Spleen (tissue), 11 donors: ENCODE measurements around the gene TAX1BP1. TPM values are rescaled to one million over a fixed set of nuclear protein-coding genes. Genes with fewer than 3 reads are reported as not detected.
A peak's percentile ranks its signal among the peaks of the same experiment; 100 is the strongest.

Source experiments
- DNase-seq: peaks from one replicate; pipeline ENCODE4 v3.0.0-alpha.2; 2020
- H3K27ac ChIP-seq, 8 donors: fragments of 200-600 bp; sonication (generic) in 7 of 8; 1 replicate in 4 of 8; 2 replicates in 4 of 8; pipeline versions ENCODE4 v1.5.0 to v1.8.0; 2016 to 2021; ENCODE audit warnings: inconsistent platforms in 4 of 8, mild to moderate bottlenecking in 4 of 8, moderate library complexity in 1 of 8
- H3K27me3 ChIP-seq, 7 donors: fragments of 200-600 bp; sonication (generic) in 6 of 7; replicated peaks in 1 of 7; 1 replicate in 4 of 7; 2 replicates in 3 of 7; pipeline versions ENCODE4 v1.5.0 to v1.8.0; 2016 to 2021; ENCODE audit warnings: inconsistent platforms in 3 of 7, mild to moderate bottlenecking in 1 of 7
- H3K36me3 ChIP-seq, 6 donors: fragments of 200-600 bp; sonication (generic) in 5 of 6; 1 replicate in 4 of 6; 2 replicates in 2 of 6; pipeline versions ENCODE4 v1.5.0 to v1.8.0; 2016 to 2021; ENCODE audit warnings: inconsistent platforms in 2 of 6
- H3K4me1 ChIP-seq, 6 donors: fragments of 200-600 bp; sonication (generic) in 5 of 6; 1 replicate in 3 of 6; 2 replicates in 3 of 6; pipeline versions ENCODE4 v1.5.0 to v1.8.0; 2016 to 2021; ENCODE audit warnings: inconsistent platforms in 3 of 6
- H3K4me3 ChIP-seq, 8 donors: fragments of 200-600 bp; sonication (generic) in 7 of 8; 1 replicate in 4 of 8; 2 replicates in 4 of 8; pipeline versions ENCODE4 v1.5.0 to v1.8.0; 2016 to 2021; ENCODE audit warnings: inconsistent platforms in 4 of 8, mild to moderate bottlenecking in 4 of 8, moderate library complexity in 2 of 8
- H3K9me3 ChIP-seq, 8 donors: fragments of 200-600 bp; sonication (generic) in 7 of 8; 1 replicate in 4 of 8; 2 replicates in 4 of 8; pipeline versions ENCODE4 v1.5.0 to v1.8.0; 2016 to 2021; ENCODE audit warnings: inconsistent platforms in 4 of 8
- CTCF ChIP-seq, 11 experiments: fragments of 200-600 bp in 7 of 11; fragments of 450-650 bp in 4 of 11; sonication (generic) in 4 of 11; IDR thresholded peaks in 8 of 11; conservative IDR thresholded peaks in 3 of 11; 1 replicate in 7 of 11; 2 replicates in 4 of 11; pipeline versions ENCODE4 v1.4.0 to v1.8.0; 2016 to 2021; ENCODE audit warnings: antibody characterized with exemption in 11 of 11, inconsistent platforms in 4 of 11, mild to moderate bottlenecking in 1 of 11
- POLR2A ChIP-seq, 3 donors: fragments of 450-650 bp; IDR thresholded peaks; one replicate each; pipeline ENCODE4 v1.5.1; 2017; ENCODE audit warnings: antibody characterized with exemption in 3 of 3, mild to moderate bottlenecking in 1 of 3
- POLR2AphosphoS5 ChIP-seq, 3 donors: sonication (generic); formaldehyde crosslinking; IDR thresholded peaks; one replicate each; pipeline ENCODE4 v1.5.1; 2017; ENCODE audit warnings: antibody characterized with exemption in 3 of 3
- WGBS, 5 donors: extraction: QIAGEN DNeasy Blood & Tissue Kit in 3 of 5; methylation state at CpG; one replicate each; pipeline versions ENCODE4 v1.1.5 to v1.1.7; 2013 to 2018; 5-methylcytosine and 5-hydroxymethylcytosine counted together
- intact Hi-C: fragments of 100-400 bp; cut with DNase I; formaldehyde crosslinking; loops from one replicate; pipeline ENCODE4 v1.15.0; 2023; ENCODE audit warnings: low total_unique reads
- polyA plus RNA-seq, 3 donors: library from polyadenylated mRNA; stranded (reverse); fragments of 200-250 nt; gene quantifications; one replicate each; pipeline ENCODE4 v1.2.1, GENCODE V29; 2013
- total RNA-seq, 7 donors: library from RNA; depleted of rRNA in 3 of 7; stranded (reverse); fragments of >200 nt in 3 of 7; fragmentation: NEBNext Ultra II Directional in 4 of 7; extraction: Animal tissue kit (Norgen Biotek cat#: 25700) in 4 of 7; gene quantifications; one replicate each; pipeline versions ENCODE4 v1.1.0 to v1.2.1, GENCODE V29; 2016 to 2021
- donor health status: healthy with polysubstance abuse.
- donor health status: DM: no; HTN: no; CAD: no; lungs with moderate emphysema.
- donor health status: DM: no; HTN: no; CAD: no.
- donor health status: Bipolar disorder and iron deficiency.
- donor health status: healthy.
- donor health status: DM: no; HTN: no; CAD: no.
- donor health status: DM: yes; HTN: yes; CAD: no.

The TAX1BP1 gene
- total and polyA plus RNA-seq, 10 donors = 28.6 to 146 (median 99.3) TPM

- H3K9me3 ChIP-seq = no peaks in the 10 kb centered on the region
- intact Hi-C loops = no loop called here
- no peak overlapping the region for H3K27ac ChIP-seq
- H3K27me3 ChIP-seq = no peaks in the 10 kb centered on the region
- H3K36me3 ChIP-seq = no peaks in the 10 kb centered on the region
- H3K4me1 ChIP-seq = peaks cover 4 to 15% (median 9%) of the 10 kb centered on the region in 6 donors
- TF ChIP-seq POLR2AphosphoS5 (IDR thresholded peaks at IDR 0.05) (no peak), CTCF (IDR thresholded peaks at IDR 0.05 in 8 of 11, conservative IDR thresholded peaks at IDR 0.05 in 3 of 11) (no peak), POLR2A (IDR thresholded peaks at IDR 0.05) (no peak)
- no peak overlapping the region for H3K4me3 ChIP-seq
- WGBS, 5 donors = 88 to 98% (median 94%) methylated on average over 2 of the region's 2 CpGs
- DNase-seq = no peak
Measured at GRCh38 chr7:27735831-27736230, 4.1 kb upstream of the TAX1BP1 start.

GRCh38 chr7:27737178-27737577, 2.8 kb upstream of the TAX1BP1 start:
- Histone ChIP-seq H3K27ac (no peak overlapping the region), H3K9me3 (no peaks in the 10 kb centered on the region), H3K36me3 (no peaks in the 10 kb centered on the region), H3K4me3 (no peak overlapping the region), H3K4me1 (peaks cover 13 to 29% (median 20%) of the 10 kb centered on the region in 6 donors), H3K27me3 (no peaks in the 10 kb centered on the region)
- no peak for DNase-seq
- TF ChIP-seq POLR2AphosphoS5 (IDR thresholded peaks at IDR 0.05) (no peak), POLR2A (IDR thresholded peaks at IDR 0.05) (no peak)
- 93 to 99% (median 97%) methylated on average over 2 of the region's 2 CpGs for WGBS, 5 donors
- intact Hi-C loops = no loop called here

GRCh38 chr7:27737616-27738015, 2.3 kb upstream of the TAX1BP1 start:
- Histone ChIP-seq H3K4me1 (peaks cover 16 to 33% (median 23%) of the 10 kb centered on the region in 6 donors), H3K9me3 (no peaks in the 10 kb centered on the region), H3K36me3 (no peaks in the 10 kb centered on the region), H3K27ac (no peak overlapping the region), H3K27me3 (no peaks in the 10 kb centered on the region), H3K4me3 (no peak overlapping the region)
- intact Hi-C loops = no loop called here
- WGBS, 5 donors = 82 to 96% (median 93%) methylated on average over 2 of the region's 2 CpGs
- DNase-seq = no peak
- TF ChIP-seq POLR2A (IDR thresholded peaks at IDR 0.05) = no peak
- no peak for TF ChIP-seq CTCF (IDR thresholded peaks at IDR 0.05 in 8 of 11, conservative IDR thresholded peaks at IDR 0.05 in 3 of 11)
- TF ChIP-seq POLR2AphosphoS5 (IDR thresholded peaks at IDR 0.05) = no peak

GRCh38 chr7:27739301-27739908, 557 bp upstream of the TAX1BP1 start:
- Histone ChIP-seq H3K27me3 (no peaks in the 10 kb centered on the region), H3K36me3 (no peaks in the 10 kb centered on the region), H3K27ac (peak overlapping the region; percentile 97 to 100 (median 98)), H3K4me1 (peaks cover 16 to 47% (median 34%) of the 10 kb centered on the region in 6 donors), H3K9me3 (no peaks in the 10 kb centered on the region), H3K4me3 (peak overlapping the region; percentile 76 to 99 (median 96))
- intact Hi-C loops = no loop called here
- TF ChIP-seq POLR2AphosphoS5 (IDR thresholded peaks at IDR 0.05) (no peak), POLR2A (IDR thresholded peaks at IDR 0.05) (no peak), CTCF (IDR thresholded peaks at IDR 0.05 in 8 of 11, conservative IDR thresholded peaks at IDR 0.05 in 3 of 11) (no peak)
- 5 to 7% (median 5%) methylated on average over 17 of the region's 17 CpGs for WGBS, 5 donors
- peak; percentile 75 for DNase-seq
